ENCODE measurements around the gene MYL9.
"Not testable (repeated sequence)": the region's sequence is repeated elsewhere in the genome, so short reads cannot be mapped to it uniquely, and the experiment has no call there.

Gene MYL9

DNA sequence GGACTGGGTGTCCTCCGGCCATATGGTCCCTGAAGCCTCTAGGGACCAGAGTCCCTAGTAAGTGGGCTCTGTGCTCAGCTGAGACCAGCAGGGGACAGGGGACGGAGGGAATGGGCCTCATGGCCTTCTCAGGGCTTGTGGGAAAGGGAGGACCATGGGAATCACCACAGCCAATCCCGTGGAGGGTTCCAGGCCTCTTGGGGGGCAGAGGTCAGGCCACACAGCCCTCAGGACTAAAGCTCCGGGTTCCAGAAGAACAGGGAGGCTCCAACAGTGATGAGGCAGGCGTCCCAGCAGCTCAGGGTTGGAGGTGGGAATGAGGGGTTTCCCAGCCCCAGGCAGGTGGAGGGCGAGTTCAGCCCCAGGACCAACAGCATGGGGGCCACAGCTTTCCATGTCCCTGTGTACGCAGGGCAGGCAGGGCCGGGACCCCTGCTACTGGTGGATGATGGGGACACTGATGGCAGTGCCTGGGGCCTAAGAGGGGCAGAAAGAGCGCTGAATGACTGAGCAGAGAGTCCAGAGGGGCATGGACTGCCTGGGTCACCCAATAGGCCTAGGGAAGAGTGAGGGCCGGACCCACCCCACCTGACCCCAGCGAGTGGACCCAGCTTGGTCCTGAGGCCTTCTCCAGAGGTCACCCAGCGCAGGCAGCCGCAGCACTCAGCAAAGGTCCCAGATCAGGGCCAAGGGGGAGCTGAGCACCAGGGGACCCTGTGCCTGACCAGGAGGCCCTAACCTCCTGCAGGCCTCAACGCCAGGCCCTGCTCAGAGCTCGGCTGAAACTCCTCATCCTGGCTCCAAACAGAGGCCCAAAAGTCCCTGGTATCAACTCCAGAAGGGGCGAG is 8.8 kb downstream of the MYL9 start:
- DNase-seq, result no peak

DNA sequence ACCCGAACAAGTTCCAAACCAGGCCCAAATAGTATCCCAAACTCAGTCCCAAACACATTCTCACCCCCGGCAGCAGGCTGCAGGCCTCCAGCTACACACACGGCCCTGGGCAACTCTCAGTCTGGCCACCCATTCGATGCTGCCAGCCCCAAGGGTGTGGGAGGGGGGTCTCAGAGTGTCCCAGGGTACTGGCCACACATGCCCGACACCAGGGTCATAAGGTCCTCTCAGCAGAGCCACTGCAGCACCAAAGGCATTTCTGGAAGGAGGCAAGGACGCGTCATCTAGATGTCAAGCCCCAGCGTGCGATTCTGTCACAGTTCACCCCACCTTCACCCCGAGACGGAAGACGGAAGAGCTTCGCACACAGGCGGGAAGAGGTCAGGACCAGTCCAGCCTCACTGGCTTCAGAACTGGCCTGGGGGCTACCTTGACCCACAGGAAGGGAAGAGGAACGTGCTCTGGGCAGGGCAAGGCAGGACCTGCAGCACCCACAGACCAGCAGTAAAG is 9.5 kb downstream of the MYL9 start:
- DNase-seq, result no peak

DNA sequence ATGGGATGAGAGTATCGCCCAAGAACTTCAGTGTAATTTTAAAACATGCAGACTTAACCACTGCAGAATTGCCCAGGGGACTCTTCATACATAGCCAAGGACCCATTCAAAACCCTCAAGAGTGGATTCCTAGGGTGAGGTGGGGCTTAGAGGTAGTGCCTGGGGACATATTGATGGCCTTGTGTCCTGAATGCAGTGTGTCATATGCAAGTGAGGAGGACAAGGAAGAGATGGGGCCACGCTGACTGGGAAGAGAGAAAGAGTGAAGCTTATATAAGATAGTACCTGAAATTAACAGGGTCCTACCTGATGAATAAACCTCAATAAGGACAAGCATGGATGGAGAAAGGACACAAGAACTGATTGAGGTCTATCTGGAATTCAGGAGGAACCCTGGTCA is 13.9 kb downstream of the MYL9 start:
- no peak for DNase-seq

DNA sequence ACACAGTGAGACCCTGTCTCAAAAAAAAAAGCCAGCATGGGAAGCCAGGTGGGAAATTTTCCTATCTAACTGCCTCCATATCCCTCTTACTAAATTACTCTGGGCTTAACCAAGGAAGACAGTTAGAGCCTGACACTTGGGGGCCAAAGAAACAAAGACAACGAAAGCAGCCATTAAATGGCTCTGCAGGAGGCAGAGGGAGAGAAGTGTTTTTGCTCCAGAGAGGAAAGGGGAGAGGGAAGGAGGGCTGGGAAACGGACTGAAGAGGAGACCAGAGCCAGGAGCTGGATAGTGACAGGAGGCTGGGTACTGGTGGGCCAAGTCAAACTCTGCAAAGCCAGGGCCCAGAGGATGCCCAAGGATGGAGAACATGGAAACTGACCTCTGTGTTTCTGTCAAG is 21.4 kb downstream of the MYL9 start:
- no peak for DNase-seq

DNA sequence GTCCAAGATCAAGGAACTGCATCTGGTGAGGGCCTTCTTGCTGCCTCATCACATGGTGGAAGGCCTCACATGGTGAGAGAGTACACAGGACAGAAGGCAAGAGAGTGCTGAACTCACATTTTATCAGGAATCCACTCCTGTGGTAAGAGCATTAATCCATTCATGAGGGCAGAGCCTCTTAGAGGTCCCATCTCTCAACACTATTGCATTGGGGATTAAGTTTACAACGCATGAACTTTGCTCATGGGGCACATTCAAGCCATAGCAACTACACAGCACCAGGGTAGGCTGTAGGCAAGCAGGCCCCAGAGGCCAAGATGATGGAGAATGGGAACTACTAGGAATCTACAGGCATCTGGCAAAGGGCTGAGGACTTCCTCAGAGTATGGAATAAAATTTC is 22.1 kb downstream of the MYL9 start:
- no peak for DNase-seq

DNA sequence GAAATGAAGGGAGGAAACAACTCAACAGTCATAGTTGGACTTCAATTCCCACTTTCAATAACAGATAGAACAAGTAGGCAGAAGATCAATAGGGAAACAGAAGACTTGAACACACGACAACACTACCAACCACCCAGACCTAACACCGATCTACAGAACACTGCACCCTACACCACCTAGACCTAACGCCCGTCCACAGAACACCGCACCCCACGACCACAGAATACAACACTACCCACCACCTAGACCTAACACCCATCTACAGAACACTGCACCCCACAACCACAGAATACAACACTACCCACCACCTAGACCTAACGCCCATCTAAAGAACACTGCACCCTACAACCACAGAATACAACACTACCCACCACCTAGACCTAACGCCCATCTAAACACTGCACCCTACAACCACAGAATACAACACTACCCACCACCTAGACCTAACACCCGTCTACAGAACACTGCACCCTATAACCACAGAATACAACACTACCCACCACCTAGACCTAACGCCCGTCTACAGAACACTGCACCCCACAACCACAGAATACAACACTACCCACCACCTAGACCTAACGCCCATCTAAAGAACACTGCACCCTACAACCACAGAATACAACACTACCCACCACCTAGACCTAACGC is 22.9 kb downstream of the MYL9 start:
- not testable (repeated sequence) for DNase-seq

DNA sequence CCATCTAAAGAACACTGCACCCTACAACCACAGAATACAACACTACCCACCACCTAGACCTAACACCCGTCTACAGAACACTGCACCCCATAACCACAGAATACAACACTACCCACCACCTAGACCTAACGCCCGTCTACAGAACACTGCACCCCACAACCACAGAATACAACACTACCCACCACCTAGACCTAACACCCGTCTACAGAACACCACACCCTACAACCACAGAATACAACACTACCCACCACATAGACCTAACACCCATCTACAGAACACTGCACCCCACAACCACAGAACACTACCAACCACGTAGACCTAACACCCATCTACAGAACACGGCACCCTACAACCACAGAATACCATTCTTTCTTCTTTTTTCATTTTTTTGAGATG is 23.4 kb downstream of the MYL9 start:
- DNase-seq, result not testable (repeated sequence)

DNA sequence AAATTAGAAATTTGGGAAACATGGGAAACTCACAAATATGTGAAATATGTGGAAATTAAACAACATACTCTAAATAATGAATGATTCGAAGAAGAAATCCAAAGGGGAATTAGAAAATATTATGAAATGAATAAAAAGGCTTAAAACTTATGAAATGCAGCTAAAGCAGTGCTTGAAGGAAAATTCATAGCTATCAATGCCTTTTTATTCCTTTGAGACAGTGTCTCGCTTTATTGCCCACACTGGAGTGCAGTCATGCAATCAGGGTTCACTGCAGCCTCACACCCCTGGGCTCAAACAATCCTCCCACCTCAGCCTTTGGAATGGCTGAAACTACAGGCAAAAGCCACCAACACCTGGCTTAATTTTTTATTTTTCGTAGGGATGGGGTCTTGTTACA is 24.2 kb downstream of the MYL9 start:
- DNase-seq, result no peak

DNA sequence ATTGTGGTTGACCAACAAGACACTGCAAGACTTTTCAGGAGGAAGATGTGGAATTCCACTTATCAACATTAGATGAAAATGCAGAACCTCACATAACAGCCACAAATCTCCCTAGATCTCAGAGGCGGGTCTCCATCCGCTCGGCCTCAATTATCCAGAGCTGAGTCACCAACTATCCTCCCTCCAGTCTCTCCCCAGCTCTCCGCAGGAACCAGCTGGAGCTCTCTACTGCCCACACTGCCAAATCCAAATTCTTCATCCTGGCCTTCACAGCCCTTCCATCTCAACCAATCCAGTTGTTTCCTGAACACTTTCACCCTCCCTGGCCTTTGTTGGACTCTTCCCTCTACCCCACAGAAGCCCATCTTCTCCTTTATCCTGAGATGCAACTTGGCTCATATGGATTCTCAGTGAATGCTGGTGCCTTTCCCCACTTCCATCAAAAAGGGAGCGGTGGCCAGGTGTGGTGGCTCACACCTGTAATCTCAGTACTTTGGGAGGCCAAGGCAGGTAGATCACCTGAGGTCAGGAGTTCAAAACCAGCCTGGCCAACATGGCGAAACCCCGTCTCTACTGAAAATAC is 28.6 kb downstream of the MYL9 start:
- no peak for DNase-seq

DNA sequence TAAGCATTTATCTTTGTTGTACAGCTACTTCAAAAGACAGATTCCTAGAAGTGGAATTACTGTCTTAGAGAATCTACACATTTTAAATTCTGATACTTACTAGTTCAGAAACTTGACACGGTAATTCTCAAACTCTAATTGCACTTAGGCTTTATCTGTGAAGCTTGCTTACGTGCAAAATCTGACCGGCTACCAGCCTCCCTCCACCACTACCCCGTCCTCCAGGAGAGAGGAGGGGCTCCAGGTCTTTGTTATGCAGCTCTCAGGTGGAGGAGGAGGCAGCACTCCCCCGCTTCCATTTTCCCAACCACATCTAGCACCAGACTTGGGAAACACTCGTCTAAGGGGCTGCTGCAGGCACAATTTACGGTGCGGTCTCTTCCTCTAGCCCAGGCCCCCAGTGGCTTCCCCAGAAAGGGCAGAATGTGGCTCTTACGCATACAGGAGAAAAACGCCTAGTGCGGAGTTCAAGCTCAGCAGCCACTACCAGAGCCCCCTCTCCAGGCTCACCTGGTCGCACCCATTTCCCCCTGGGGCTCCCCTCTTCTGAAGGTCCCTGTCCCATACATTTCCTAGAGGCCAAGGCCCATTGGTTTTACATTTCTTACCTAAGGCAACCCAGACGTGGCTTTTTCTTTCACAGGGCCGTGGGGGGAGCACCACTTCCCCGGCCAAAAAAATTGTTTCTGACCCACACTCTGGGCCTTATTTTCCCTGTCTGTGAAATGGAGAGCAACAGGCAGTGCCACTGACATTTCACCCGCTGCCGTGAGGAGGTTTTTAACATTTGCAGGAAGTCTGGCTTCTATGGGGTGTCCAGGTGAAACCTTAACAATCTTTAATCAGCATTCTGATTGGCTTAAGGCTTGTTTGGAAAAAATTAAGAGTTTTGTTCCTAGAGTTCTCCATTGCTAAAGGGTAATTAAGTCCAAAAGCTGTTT is 30.5 kb downstream of the MYL9 start:
- no peak for DNase-seq

DNA sequence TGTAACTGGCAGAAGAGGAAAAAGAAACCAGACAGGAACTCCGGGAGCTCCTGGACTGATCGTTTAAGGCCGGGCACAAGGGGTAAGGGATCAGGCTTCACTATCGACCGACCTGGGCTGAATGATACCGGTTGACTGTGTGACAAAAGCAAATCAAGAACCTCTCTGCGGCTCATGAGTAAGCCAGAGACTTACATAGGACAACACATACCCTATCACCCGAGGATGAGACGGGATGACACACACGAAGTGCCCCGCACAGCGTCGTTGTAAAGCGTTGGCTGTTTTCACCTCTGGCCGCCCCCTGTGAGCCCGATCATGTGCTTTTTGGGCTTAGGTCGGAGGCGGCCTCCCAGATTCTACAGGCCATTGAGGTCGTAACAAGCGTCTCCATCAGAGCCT is 31.4 kb downstream of the MYL9 start:
- DNase-seq, result peak; percentile 27

DNA sequence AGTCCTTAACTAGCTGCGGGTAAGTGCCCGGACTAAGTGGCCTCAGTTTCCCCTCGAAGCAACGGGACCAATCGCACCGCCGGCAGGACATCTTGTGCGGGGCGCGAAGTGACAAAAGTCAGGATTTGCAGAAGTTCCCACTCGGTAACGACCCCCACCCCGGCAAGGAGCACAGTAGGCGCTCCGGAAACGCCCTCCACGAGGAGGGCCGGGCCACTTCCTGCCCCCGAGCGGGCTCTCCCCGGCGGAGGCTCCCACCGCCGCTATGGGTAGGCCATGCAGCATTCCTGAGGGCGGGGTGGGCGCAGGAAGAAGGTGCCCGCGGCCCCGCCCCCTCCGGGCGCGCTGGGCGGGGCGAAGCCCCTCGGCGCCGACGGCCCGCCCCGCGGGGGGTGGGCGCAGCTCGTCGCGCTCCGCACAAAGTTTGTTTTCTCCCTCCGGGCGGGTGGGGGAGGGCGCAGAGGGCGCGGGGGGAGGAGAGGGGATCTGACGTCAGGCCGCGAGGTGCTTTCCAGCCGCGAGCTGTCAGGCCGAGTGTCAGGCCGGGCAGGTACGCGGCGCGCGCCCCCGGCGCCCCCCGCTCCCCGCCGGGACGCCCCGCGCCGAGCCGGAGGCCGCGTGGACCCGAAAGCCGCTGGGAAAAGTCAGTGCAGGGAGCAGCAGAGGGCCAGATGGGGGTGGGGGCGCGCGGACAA is 31.9 kb downstream of the MYL9 start, which contains the start of gene TGIF2:
Gene TGIF2, plus strand, starts transcription at position 495 of the 695 bp plus-strand sequence. CDS start 5,178 bp downstream, outside the sequence.
- peak; percentile 88 for DNase-seq

DNA sequence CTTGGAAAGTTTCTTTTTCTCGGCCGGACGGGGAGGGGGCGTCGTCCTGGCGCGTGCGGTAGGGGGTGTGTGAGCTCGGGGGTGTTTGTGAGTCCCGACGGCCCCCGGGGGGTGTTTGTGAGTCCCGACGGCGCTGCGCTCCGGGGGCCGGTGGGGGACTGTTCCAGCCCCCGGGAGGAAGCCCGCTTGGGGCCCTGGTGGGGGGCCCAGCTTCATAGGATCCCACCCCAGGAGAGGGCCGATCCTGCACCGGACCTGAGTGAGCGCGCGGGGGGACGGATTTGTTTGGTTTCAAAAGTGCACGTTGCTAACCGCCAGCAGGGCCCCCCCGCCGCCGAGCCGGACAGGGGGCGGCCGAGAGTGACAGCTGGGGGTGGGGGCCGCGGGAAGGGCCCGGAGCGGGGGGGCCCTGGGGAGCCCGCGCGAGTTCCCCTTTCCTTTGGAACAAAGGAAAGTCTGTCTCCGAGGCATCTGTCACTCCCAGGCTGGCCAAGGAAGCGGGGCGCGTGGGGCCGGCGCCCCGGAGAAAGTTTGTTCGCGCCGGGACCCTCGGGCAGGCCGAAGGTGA is 32.6 kb downstream of the MYL9 start:
- peak; percentile 35 for DNase-seq

DNA sequence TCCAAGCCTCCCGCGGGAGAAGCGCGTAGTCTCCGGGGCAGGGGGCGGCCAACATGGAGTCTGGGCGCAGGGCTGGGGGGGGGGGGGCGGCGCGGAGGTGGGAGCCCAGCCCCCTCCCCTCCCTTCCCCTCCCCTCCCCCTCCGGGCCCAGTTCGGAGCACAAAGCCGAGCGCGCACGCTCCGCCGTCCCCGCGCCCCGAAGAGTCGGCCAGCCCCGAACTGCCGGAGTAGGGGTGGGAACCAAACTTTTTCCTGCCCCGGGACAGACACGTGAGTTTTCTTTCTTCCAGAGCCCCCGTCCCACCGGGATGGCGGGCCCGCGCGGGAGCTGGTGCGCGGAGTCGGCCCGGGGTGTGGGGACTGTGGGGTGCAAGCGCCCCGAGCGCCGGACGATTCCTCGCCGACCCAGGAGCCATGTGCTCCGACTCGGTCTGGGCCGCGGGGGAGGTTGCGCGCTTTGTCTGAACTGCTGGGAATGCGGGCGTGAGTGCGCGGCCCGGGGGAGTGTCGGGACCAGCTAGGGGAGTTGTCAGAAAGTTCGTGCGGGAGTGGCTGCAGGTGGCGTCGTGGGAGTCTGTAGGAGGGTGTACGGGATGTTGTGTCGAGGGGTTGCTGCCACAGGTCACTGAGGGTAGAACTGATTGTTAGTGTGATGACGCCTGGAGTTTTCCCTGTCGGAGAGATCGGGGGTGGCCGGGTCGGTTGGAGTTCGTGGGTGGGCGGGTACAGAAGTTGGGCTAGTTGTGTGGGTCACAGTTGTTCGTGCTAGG is 33.2 kb downstream of the MYL9 start:
- peak; percentile 34 for DNase-seq

DNA sequence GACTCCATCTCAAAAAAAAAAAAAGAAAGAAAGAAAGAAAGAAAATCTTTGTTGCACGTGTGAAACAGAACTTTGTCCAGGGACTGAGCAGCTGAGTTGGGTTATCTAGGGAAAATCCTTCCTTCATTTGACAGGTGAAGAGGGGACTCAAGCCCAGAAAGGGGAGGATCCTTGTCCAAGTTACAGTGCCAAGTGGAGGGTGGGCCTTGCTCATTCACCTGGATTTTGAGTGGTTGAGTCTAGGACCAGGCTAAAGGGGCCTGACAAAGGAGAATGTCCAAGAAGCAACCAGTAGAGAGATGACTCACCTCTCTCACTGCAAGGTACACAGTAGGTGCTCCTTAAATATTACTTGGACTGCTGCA is 34.7 kb downstream of the MYL9 start:
- DNase-seq, result no peak

DNA sequence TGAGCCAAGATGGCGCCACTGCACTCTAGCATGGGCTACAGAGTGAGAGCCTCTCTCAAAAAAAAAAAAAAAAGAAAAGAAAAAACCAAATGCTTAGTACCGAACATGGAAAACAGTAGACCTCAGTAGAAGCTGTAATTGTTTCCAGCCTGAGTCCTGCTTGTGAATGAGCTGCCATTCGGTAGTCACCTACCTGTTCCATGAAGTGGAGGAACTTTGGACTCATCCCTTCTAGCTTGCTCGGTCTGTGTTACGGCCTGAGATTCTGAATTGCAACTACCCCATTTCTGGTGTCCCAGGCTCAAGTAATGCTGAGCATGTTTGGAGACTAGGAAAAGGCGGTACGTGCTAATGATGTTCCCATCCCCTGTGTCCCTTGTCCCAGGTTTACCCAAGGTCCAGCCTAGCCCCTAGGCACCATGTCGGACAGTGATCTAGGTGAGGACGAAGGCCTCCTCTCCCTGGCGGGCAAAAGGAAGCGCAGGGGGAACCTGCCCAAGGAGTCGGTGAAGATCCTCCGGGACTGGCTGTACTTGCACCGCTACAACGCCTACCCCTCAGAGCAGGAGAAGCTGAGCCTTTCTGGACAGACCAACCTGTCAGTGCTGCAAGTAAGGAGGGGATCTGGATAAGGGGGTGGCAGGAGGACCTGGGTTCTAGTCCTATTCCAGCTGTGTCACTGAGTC is 37.2 kb downstream of the MYL9 start:
- DNase-seq, result no peak

DNA sequence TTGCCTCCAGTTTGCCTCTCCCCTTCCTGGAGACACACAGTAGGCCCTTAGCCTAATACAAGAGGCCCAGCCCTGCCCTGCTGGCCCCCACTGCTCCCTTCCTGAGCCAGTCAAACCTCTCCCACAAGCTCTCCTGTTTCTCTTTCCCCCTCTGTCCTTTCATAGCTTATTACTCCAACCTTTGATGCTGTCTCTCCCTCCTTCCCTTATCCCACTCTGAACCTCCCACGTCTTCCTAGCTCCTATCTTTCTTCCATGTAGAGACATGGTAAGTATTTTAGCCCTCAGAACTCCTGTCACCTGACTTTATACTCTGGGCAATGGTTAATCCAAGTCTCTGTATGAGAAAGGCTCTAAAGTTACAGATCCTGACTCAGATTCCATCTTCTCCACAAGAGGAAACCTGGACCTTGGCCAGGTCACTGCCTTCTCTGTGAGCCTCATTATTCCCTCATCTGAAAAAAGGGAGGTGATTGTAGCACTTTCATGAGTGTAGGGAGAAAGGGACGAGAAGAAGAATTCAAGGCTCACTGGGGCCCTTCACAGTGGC is 38.8 kb downstream of the MYL9 start:
- DNase-seq, result no peak

DNA sequence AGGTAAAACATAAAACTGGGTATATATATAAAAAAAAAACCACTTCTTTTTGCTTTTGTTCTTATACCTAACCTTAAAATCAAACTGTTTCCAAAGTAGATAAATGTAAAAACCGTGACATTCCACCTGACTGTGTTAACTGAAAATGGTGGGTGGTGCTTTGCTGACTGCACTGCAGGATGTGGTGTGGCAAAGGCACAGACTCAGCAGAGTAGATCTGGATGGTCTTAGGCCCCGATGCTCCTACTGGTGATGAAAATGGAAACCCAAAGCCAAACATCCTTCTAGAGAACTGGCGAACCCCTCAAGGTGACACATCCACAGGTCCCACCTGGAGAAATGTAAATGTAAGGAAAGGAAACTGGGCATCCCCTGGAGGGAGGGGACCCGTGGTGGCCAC is 41.0 kb downstream of the MYL9 start:
- DNase-seq, result no peak

DNA sequence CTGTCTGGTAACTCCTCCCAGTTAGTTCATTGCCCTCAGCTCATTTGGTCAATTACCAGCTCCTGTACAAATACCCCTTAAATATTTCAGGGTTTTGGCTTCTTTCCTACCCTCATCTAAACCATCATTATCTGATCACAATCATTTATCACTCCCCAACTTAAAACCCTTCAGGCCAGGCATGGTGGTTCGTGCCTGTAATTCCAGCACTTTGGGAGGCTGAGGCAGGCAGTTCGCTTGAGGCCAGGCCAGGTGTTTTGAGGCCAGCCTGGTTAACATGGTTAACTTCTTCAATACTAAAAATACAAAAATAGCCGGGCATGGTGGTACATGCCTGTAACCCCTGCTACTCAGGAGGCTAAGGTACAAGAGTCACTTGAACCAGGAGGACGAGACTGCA is 41.5 kb downstream of the MYL9 start:
- no peak for DNase-seq

DNA sequence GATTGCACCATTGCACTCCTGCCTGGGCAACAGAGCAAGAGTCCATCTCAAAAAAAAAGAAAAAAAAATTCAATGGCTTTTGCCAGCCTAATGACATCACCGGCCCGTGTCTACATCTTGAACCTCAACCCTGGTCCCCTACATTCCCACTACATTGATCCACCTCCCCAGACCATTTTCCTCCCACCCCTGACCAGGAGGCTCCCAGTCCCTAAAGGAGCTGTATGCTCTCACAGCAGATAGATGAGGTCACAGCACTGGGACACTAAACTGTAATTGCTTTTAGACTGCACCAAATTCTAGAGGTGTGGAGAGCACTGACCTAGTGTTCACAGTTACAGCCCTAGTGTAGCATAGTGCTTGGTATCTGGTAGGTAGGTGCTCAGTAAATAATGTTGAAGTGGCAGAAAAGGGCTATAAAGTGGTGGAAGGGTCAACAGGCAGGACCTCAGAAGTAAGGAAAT is 42.7 kb downstream of the MYL9 start:
- no peak for DNase-seq

Measured in activated gamma-delta T cell (primary cell).